PC-9 (cell line): Measurements from ENCODE around the gene PDE4D. TPM values are rescaled to one million over a fixed set of nuclear protein-coding genes. Genes with fewer than 3 reads are reported as not detected.

Experiments used
- BruUV-seq: library from RNA; stranded (reverse); fragments of 400-500 nt; replicated peaks from 2 replicates; lab custom pipeline; 2021; lab: Mats Ljungman, UMichigan
- CTCF ChIA-PET: fragments of 300-600 bp; sonication (Branson Sonifier 250); formaldehyde crosslinking; loops from one replicate; lab custom pipeline; 2022; ENCODE audit warnings: antibody characterized with exemption; lab: Charles Lee
- POLR2A ChIA-PET: fragments of 300-600 bp; sonication (Branson Sonifier 250); formaldehyde crosslinking; loops from one replicate; lab custom pipeline; 2022; ENCODE audit warnings: antibody characterized with exemption; ENCODE audit not compliant: unreplicated experiment; lab: Charles Lee
- DNase-seq, 2 experiments: peaks; one replicate each; pipeline versions ENCODE4 v3.0.0 to v3.0.0-alpha.2; 2015 to 2022; ENCODE audit warnings: mixed read lengths in 1 of 2
- H2AFZ ChIP-seq: fragments of 200-600 bp; sonication (generic); 2 replicates; pipeline ENCODE4 v1.8.1; 2017; ENCODE audit warnings: antibody characterized with exemption
- H3F3A ChIP-seq: fragments of 200-600 bp; sonication (generic); 2 replicates; pipeline ENCODE4 v1.8.1; 2017; ENCODE audit warnings: antibody characterized with exemption, mild to moderate bottlenecking, low read depth; ENCODE audit not compliant: insufficient read depth
- H3K27ac ChIP-seq: fragments of 200-600 bp; sonication (generic); 2 replicates; pipeline ENCODE4 v1.6.1; 2016; ENCODE audit warnings: mixed run types
- H3K27me3 ChIP-seq: fragments of 200-600 bp; sonication (generic); 2 replicates; pipeline ENCODE4 v1.6.1; 2016; ENCODE audit warnings: low read depth, mixed run types; ENCODE audit not compliant: insufficient read depth
- H3K36me3 ChIP-seq: fragments of 200-600 bp; sonication (generic); 2 replicates; pipeline ENCODE4 v1.6.1; 2016; ENCODE audit warnings: low read depth, mixed run types
- H3K4me1 ChIP-seq: fragments of 200-600 bp; sonication (generic); replicated peaks from 2 replicates; pipeline ENCODE4 v1.6.1; 2016; ENCODE audit warnings: mixed run types; ENCODE audit not compliant: insufficient read depth
- H3K4me2 ChIP-seq: fragments of 200-600 bp; sonication (generic); 2 replicates; pipeline ENCODE4 v1.6.1; 2017; ENCODE audit warnings: mixed run types
- H3K4me3 ChIP-seq: fragments of 200-600 bp; sonication (generic); 2 replicates; pipeline ENCODE4 v1.6.1; 2016; ENCODE audit warnings: mixed run types
- H3K79me2 ChIP-seq: fragments of 200-600 bp; sonication (generic); 2 replicates; pipeline ENCODE4 v1.6.1; 2017; ENCODE audit warnings: low read depth, mixed run types
- H3K9me2 ChIP-seq: fragments of 200-600 bp; sonication (generic); 2 replicates; pipeline ENCODE4 v1.8.1; 2017; ENCODE audit warnings: mild to moderate bottlenecking; ENCODE audit not compliant: insufficient read depth
- H3K9me3 ChIP-seq: fragments of 200-600 bp; sonication (generic); 2 replicates; pipeline ENCODE4 v1.8.1; 2016; ENCODE audit warnings: low read depth; ENCODE audit not compliant: insufficient read depth
- H4K20me1 ChIP-seq: fragments of 200-600 bp; sonication (generic); 2 replicates; pipeline ENCODE4 v1.8.1; 2017; ENCODE audit not compliant: insufficient read depth
- CTCF ChIP-seq: fragments of 200-600 bp; sonication (generic); conservative IDR thresholded peaks from 2 replicates; pipeline ENCODE4 v1.6.1; 2017; ENCODE audit warnings: mixed run types, antibody characterized with exemption, mild to moderate bottlenecking, moderate library complexity
- EZH2 ChIP-seq: fragments of 200-600 bp; sonication (generic); IDR thresholded peaks from 2 replicates; pipeline ENCODE4 v1.8.0; 2017; ENCODE audit warnings: antibody characterized with exemption, low read depth
- intact Hi-C: fragments of 100-400 bp; cut with micrococcal nuclease; formaldehyde crosslinking; loops from one replicate; pipeline ENCODE4 v1.10.0; 2022; ENCODE audit not compliant: unreplicated experiment
- total RNA-seq: library from RNA; stranded (reverse); gene quantifications from 2 replicates; pipeline ENCODE4 v1.2.3, GENCODE V29; 2021

Gene PDE4D
- total RNA-seq, 1 experiment from 2014 or later: 9.8 TPM

GRCh38 chr5:59142138-59142537 is 751.4 kb downstream of the PDE4D start:
- Histone ChIP-seq H3K79me2 (no peaks in the 10 kb centered on the region), H3K4me2 (no peak overlapping the region), H3F3A (no peaks in the 10 kb centered on the region), H2AFZ (no peak overlapping the region), H3K9me3 (no peaks in the 10 kb centered on the region), H3K27ac (no peak overlapping the region), H4K20me1 (no peaks in the 10 kb centered on the region), H3K4me1 (no peaks in the 10 kb centered on the region), H3K4me3 (no peak overlapping the region), H3K9me2 (no peaks in the 10 kb centered on the region), H3K36me3 (no peaks in the 10 kb centered on the region), H3K27me3 (no peaks in the 10 kb centered on the region)
- POLR2A ChIA-PET: no interaction called here
- intact Hi-C loops: no loop called here
- TF ChIP-seq EZH2: no peak
- TF ChIP-seq CTCF: no peak
- no peak for DNase-seq
- no TSS peak for BruUV-seq
- CTCF ChIA-PET: no interaction called here

- TF ChIP-seq EZH2: no peak
- TF ChIP-seq CTCF: no peak
- no peaks in the 10 kb centered on the region for H3K4me1 ChIP-seq
- no peaks in the 10 kb centered on the region for H3K9me2 ChIP-seq
- no TSS peak for BruUV-seq
- intact Hi-C loops: no loop called here
- no peak overlapping the region for H2AFZ ChIP-seq
- no peak overlapping the region for H3K4me2 ChIP-seq
- no peaks in the 10 kb centered on the region for H3F3A ChIP-seq
- H3K9me3 ChIP-seq: no peaks in the 10 kb centered on the region
- H3K27me3 ChIP-seq: no peaks in the 10 kb centered on the region
- H3K79me2 ChIP-seq: no peaks in the 10 kb centered on the region
- no peak overlapping the region for H3K4me3 ChIP-seq
- no peak for DNase-seq
- ChIA-PET POLR2A (no interaction called here), CTCF (no interaction called here)
- no peaks in the 10 kb centered on the region for H4K20me1 ChIP-seq
- no peaks in the 10 kb centered on the region for H3K36me3 ChIP-seq
- no peak overlapping the region for H3K27ac ChIP-seq
These were observed 753.4 kb downstream of the PDE4D start for GRCh38 chr5:59140133-59140532.

GRCh38 chr5:59139695-59140094 is 753.8 kb downstream of the PDE4D start:
- POLR2A ChIA-PET: no interaction called here
- no peak overlapping the region for H2AFZ ChIP-seq
- H3F3A ChIP-seq: no peaks in the 10 kb centered on the region
- H3K79me2 ChIP-seq: no peaks in the 10 kb centered on the region
- H3K9me3 ChIP-seq: no peaks in the 10 kb centered on the region
- H3K36me3 ChIP-seq: no peaks in the 10 kb centered on the region
- no peaks in the 10 kb centered on the region for H4K20me1 ChIP-seq
- no peaks in the 10 kb centered on the region for H3K27me3 ChIP-seq
- H3K4me1 ChIP-seq: no peaks in the 10 kb centered on the region
- DNase-seq: no peak
- no peaks in the 10 kb centered on the region for H3K9me2 ChIP-seq
- CTCF ChIA-PET: no interaction called here
- no TSS peak for BruUV-seq
- TF ChIP-seq EZH2 (no peak), CTCF (no peak)
- intact Hi-C loops: no loop called here
- no peak overlapping the region for H3K4me3 ChIP-seq
- H3K4me2 ChIP-seq: no peak overlapping the region
- no peak overlapping the region for H3K27ac ChIP-seq
